Germinal center (tissue), 1 donor: Measurements from ENCODE around the gene TLR8.
"Not testable (repeated sequence)": the region's sequence is repeated elsewhere in the genome, so short reads cannot be mapped to it uniquely, and the experiment has no call there.

Experiments used
- DNase-seq: peaks from one replicate; pipeline ENCODE4 v3.0.0; 2012; ENCODE audit warnings: mixed read lengths, low spot score

TLR8 gene

DNA sequence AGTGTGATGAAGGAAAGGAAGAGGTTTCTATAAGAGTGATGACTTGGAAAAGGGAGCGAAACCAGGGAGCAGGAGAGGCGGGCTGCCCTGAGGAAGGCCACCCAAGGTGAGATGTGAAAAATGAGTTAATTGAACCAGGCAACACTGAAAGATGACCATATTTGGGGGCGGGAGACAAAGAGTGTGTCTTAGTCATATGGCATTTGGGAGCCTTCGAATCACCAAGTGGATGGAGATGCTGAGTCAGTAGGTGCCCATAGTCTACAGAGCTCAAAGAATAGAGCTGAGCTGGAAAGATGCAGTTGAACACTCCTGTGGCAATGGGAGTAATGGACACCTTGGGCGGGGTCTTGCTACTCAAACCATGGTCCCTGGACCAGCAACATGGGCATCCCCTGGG, 8.3 kb upstream of the TLR8 start:
- DNase-seq = no peak

DNA sequence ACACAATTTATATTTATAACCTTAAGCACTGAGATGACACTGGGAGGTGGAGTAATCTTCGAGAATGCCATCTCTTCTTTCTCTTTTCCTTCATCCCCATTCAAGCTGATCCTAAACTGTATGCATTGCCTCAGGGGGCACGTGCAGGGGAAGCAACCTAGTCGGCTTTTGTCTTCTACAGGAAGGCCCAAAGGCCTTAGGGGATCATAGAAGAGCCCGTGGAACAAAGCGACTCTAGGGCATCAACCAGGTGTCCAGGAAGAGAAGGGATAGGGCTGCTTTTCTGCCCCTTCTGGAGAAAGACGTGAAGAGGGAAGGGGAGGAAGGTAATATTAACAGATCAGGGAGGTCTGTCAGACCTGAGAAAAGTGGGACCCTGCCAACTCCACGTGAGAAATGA, 6.9 kb upstream of the TLR8 start:
- no peak for DNase-seq

DNA sequence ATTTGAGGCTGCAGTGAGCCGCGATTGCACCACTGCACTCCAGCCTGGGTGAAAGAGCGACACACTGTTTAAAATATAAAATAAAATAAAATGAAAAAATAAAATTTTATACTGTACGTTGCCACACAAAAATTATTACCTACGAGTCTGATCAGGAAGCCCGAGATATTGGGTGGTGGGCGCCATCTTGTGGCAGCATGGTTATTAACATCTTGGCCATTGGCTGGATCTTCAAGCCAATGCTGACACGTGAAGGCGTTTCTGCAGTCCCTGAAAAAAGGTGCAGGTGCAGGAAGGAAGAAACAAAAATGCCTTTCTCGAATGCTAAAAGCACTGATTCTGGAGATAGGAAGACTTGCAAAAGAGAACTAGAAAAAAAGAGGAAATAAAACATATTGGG, 4.9 kb upstream of the TLR8 start:
- DNase-seq = peak; percentile 66

DNA sequence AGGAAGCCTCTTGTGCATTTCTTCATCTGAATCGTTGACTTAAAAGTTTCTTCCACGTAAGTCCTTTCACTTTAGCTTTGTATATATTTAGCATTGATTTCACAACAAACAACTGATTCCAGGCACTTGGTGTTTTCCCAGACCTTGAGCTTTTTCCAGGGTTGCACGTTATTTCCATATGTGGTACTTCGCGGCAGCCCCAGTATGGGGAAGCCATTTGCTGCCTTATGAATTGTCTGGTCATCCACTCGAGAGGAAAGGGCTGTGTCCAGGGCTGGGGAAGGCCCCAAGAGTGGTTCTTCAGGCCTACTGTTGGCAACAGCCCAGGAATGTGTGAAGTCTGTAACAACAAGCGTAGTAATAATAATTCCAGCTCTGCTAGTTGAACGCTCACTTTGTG, 2.8 kb upstream of the TLR8 start:
- no peak for DNase-seq

DNA sequence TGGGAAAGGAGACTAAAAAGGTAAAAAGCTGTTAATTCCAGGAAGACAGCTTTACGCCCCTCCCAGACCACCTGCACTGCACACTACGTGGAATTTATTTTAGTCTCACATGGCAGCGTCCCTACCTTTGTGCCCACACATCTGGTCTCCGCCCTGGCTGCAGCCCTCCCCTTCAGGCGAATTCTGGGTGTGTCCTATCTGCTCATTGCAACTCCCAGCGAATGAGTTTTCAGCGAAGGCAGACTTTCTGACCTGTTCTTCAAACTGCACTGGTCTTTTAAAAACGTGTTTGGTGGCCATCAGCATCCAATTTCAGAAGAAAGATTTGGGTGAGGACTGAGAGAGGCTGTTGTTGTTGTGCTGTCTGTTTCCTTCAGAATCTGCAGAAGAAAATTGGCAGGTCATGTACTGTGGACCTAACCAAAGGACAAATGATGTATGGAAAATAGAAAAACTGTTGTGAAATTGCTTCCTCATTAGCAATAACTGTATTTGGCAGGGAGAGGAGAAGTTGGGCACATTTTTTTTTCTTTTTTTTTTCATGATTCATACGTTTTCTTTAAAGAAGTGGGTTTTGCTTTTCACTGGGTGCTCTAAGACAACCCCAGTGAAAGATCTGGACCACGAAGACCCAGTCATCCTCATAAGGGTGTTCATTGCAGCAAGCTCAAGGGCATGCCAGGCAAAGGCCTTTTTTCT, 4.2 kb downstream of the TLR8 start:
- DNase-seq = no peak

DNA sequence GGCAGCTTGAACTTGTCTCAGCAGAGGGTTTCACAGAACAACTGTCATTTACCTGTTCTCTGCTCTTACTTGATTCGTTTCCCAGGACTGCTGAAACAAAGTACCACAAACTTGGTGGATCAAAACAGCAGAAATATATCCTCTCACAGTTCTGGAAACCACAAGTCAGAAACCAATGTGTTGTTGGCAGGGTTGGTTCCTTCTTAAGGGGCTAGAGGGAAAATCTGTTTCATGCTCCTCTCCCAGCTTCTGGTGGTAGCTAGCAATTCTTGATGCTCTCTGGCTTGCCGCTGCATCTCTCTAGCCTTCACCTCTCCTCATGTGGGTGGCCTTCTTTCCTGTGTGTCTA, 4.7 kb downstream of the TLR8 start:
- no peak for DNase-seq

DNA sequence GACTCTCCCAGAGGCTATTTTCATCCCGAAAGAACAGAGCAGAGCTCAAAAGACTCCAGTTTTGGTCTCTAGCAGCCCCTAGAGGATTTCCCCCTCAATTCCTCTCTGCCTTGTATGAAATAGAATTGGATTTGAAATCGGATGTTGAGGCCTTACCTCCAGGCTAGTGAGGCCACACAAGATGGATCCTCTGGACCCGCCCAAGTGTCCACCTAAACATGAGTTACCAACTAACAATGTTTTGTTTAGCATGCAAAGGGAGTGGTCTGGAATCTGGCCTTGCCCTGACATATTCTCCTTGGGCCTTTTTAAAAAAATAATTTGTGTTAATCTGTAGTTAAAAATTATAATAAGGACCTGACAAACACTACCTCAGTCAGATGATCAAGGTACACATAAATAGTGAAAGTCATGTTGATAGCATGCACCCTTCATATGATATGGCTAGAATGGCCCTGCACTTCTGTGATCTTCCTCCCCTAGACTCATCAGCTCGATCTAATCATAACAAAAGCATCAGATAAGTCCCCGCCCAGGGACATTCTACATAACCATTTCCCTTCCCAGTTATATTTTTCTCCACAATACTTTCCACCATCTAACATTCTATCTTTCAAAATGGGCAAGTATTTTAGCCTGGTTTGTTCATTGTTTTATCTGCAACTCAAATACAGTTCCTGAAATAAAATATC, 6.5 kb downstream of the TLR8 start:
- no peak for DNase-seq

DNA sequence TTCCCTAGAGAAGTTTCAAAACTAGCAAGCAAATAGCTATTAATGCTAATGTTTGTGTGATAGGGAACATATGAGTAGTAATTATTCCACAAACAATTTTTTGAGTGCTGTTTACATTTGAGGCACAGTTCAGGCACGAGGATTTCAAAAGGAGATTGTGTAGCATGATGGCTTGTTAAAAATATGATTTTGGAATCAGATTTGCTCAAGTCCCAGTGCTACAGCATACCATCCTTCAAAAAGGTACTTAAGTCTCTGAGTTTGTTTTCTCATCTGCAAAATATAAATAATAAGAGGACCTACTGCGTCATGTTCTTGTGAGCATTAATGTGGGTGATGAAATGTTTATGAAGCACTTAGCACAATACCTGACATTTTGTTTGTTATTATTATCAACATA, 11.3 kb downstream of the TLR8 start:
- DNase-seq = no peak

DNA sequence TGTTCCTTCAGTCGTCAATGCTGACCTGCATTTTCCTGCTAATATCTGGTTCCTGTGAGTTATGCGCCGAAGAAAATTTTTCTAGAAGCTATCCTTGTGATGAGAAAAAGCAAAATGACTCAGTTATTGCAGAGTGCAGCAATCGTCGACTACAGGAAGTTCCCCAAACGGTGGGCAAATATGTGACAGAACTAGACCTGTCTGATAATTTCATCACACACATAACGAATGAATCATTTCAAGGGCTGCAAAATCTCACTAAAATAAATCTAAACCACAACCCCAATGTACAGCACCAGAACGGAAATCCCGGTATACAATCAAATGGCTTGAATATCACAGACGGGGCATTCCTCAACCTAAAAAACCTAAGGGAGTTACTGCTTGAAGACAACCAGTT, 12.6 kb downstream of the TLR8 start:
- DNase-seq = no peak

DNA sequence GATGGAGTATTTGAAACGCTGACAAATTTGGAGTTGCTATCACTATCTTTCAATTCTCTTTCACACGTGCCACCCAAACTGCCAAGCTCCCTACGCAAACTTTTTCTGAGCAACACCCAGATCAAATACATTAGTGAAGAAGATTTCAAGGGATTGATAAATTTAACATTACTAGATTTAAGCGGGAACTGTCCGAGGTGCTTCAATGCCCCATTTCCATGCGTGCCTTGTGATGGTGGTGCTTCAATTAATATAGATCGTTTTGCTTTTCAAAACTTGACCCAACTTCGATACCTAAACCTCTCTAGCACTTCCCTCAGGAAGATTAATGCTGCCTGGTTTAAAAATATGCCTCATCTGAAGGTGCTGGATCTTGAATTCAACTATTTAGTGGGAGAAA, 13.2 kb downstream of the TLR8 start:
- no peak for DNase-seq

DNA sequence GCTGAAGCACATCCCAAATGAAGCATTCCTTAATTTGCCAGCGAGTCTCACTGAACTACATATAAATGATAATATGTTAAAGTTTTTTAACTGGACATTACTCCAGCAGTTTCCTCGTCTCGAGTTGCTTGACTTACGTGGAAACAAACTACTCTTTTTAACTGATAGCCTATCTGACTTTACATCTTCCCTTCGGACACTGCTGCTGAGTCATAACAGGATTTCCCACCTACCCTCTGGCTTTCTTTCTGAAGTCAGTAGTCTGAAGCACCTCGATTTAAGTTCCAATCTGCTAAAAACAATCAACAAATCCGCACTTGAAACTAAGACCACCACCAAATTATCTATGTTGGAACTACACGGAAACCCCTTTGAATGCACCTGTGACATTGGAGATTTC, 14.6 kb downstream of the TLR8 start:
- DNase-seq = no peak

DNA sequence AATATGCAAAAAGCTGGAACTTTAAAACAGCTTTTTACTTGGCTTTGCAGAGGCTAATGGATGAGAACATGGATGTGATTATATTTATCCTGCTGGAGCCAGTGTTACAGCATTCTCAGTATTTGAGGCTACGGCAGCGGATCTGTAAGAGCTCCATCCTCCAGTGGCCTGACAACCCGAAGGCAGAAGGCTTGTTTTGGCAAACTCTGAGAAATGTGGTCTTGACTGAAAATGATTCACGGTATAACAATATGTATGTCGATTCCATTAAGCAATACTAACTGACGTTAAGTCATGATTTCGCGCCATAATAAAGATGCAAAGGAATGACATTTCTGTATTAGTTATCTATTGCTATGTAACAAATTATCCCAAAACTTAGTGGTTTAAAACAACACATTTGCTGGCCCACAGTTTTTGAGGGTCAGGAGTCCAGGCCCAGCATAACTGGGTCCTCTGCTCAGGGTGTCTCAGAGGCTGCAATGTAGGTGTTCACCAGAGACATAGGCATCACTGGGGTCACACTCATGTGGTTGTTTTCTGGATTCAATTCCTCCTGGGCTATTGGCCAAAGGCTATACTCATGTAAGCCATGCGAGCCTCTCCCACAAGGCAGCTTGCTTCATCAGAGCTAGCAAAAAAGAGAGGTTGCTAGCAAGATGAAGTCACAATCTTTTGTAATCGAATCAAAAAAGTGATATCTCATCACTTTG, 15.6 kb downstream of the TLR8 start:
- no peak for DNase-seq

DNA sequence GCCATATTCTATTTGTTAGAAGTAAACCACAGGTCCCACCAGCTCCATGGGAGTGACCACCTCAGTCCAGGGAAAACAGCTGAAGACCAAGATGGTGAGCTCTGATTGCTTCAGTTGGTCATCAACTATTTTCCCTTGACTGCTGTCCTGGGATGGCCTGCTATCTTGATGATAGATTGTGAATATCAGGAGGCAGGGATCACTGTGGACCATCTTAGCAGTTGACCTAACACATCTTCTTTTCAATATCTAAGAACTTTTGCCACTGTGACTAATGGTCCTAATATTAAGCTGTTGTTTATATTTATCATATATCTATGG, 16.1 kb downstream of the TLR8 start:
- no peak for DNase-seq

DNA sequence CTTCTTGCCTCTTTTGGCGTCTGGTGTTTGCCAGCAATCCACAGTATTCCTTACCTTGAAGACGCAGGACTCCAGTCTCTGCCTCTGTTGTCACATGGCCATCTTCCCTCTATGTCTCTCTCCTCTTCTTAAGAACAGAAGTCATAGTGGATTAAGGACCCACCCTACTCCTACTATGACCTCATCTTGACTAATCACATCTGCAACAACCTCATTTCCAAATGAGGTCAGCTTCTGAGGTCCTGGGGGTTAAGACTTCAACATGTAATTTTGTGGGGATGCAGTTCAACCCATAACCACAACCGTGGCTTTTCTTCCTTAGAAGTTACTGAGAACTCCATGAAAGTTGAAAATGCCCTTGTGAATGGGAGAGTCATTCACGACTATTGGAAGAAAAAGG, 23.3 kb downstream of the TLR8 start:
- no peak for DNase-seq

DNA sequence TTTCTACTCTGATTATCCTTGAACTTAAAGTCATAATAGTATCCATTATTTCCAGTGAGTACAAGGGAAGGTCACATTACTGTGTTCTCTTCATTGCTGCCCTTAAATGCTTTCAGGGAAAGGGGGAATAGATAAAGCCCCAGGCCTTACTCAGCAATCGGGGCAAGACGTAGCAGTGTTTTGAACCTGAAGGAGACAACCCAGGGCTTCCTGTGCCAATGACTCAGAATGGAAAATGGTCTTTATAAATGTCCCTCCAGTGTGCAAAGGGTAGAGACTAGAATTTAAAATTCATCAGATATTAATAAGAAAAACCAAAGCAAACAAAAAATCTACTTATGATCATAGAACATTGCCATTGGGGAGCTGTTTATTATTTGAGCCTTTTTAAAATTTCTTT, 23.7 kb downstream of the TLR8 start:
- DNase-seq = no peak

DNA sequence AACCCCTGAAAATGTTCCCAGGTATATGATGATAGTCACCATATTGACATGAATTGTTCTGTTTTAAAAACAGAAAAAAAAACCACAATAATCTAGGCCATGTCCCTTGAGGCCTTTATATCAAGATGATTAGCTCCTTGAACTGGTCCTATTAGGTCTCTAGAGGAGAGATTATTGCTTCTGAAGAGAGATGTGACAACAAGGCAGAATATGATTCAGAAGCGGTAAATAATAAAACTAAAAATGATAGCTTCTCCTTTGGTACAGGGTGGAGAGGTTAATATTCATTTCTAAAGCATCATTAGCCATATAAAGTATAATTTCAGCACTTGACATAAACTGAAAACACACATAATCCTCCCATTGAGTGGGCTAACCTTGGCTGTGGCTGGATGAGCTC, 25.8 kb downstream of the TLR8 start:
- DNase-seq = no peak

DNA sequence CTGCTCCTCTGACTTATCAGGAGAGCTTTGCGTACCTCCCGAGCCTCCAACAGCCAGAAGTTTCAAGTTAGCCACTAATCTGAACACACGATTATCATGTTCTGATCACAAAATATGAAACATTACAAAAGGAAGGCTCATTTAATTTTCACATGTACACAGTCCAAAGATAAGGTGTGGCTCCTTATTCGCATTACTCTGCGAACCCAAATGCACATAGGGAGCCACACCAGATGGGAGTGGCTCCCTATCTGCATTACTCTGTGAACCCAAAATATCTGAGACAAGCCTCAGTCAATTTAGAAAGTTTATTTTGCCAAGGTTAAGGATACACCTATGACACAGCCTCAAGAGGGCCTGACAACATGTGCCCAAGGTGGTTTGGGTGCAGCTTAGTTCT, 28.4 kb downstream of the TLR8 start:
- DNase-seq = no peak

DNA sequence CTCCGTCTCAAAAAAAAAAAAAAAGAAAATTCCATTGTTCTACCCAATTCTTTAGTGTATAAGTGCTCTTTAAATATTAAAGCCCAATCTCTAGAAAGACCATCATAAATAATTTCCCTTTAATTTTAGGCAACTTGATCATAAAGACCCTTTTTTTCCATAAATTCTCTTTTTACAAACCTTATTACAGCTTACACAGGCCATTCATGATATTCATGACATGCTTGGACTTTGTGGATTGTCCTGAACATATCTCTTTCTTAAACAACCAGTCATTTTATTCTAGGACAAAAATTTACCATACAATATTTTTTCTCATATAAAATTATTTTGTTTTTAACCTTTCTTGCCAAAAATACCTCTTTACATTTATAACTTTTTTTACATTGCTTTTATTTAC, 30.5 kb downstream of the TLR8 start:
- DNase-seq = no peak

DNA sequence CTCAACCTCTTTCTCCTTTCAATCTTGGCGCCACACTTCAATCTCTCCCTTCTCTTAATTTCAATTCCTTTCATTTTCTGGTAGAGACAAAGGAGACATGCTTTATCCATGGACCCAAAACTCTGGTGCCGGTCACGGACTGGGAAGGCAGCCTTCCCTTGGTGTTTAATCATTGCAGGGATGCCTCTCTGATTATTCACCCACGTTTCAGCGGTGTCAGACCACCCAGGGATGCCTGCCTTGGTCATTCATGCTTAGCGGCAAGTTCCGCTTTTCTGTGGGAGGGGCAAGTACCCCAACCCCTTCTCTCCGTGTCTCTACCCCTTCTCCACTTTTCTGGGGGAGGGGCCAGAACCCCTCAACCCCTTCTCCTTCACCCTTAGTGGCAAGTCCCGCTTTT, 34.1 kb downstream of the TLR8 start:
- DNase-seq = not testable (repeated sequence)

DNA sequence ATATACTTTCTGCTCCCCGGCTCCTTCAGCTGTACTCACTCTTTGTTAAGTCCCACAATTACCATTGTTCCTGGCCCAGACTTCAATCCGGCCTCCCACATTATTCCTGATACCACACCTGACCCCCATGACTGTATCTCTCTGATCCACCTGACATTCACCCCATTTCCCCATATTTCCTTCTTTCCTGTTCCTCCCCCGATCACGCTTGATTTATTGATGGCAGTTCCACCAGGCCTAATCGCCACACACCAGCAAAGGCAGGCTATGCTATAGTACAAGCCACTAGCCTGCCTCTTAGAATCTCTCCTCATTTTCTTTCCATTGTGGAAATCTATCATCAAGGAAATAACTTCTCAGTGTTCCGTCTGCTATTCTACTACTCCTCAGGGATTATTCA, 37.2 kb downstream of the TLR8 start:
- not testable (repeated sequence) for DNase-seq

DNA sequence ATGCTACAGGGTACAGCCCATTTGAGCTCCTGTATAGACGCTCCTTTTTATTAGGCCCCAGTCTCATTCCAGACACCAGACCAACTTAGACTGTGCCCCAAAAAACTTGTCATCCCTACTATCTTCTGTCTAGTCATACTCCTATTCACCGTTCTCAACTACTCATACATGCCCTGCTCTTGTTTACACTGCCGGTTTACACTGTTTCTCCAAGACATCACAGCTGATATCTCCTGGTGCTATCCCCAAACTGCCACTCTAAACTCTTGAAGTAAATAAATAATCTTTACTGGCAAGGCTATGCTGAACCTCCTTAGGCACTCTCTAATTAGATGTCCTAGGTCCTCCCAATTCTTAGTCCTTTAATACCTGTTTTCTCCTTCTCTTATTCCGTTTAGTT, 38.0 kb downstream of the TLR8 start:
- not testable (repeated sequence) for DNase-seq

DNA sequence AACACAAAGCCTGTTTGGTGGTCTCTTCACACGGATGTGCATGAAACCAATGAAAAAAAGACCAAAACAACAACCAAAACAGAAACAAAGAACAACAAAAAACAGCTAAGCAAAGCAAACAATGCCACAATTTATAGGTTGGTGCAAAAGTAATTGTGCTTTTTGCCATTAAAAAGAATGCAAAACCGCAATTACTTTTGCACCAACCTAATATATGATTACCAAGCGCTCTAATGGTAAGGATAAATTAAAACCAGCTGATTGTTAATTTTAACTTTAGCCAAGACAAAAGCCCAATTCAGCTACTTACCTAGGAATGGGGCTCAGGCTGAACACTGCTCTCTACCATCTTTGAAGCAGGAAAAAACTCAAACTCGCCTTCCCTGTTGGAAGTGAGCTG, 39.1 kb downstream of the TLR8 start:
- no peak for DNase-seq

DNA sequence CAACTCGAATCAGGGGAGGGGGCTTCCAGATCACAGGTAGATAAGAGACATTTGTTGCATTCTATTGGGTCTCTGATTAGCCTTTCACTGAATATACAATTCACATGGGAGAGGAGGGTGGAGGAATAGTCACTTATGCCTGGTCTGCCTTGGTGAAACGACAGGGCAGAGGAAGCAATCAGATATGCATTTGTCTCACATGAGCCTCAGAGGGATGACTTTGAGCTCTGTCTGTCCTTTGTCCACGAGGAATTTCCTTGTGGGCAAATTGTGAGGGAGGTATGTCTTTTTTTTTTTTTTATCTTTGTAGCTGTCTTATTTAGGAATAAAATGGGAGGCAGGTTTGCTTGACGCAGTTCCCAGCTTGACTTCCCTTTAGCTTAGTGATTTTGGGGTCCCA, 40.0 kb downstream of the TLR8 start:
- no peak for DNase-seq
